Heart left ventricle (tissue), 16 donors: ENCODE measurements around the gene RGS18. TPM values are rescaled to one million over a fixed set of nuclear protein-coding genes. Genes with fewer than 3 reads are reported as not detected.

ENCODE experiments used
- ATAC-seq, 4 donors: fragments of 200-7000 bp; cut with Tn5 transposase; one replicate each; pipeline ENCODE4 v1.9.1; 2020 to 2022; ENCODE audit warnings: moderate library complexity in 4 of 4, mild to moderate bottlenecking in 3 of 4, moderate number of reproducible peaks in 1 of 4
- DNase-seq, 5 donors: peaks; one replicate each; pipeline ENCODE4 v3.0.0-alpha.2; 2020
- H3K27ac ChIP-seq, 12 donors: fragments of 200-600 bp; sonication (generic) in 4 of 12; one replicate each; pipeline versions ENCODE4 v1.5.0 to v1.8.0; 2016 to 2022; ENCODE audit warnings: mild to moderate bottlenecking in 2 of 12
- H3K27me3 ChIP-seq, 9 donors: fragments of 200-600 bp; sonication (generic) in 2 of 9; one replicate each; pipeline versions ENCODE4 v1.5.1 to v1.8.0; 2016 to 2022; ENCODE audit warnings: mild to moderate bottlenecking in 3 of 9
- H3K36me3 ChIP-seq, 9 donors: fragments of 200-600 bp; sonication (generic) in 2 of 9; one replicate each; pipeline versions ENCODE4 v1.5.0 to v1.8.0; 2018 to 2022; ENCODE audit warnings: mild to moderate bottlenecking in 2 of 9
- H3K4me1 ChIP-seq, 12 donors: fragments of 200-600 bp; sonication (generic) in 4 of 12; one replicate each; pipeline versions ENCODE4 v1.5.0 to v1.8.0; 2016 to 2022; ENCODE audit warnings: mild to moderate bottlenecking in 3 of 12
- H3K4me3 ChIP-seq, 12 donors: fragments of 200-600 bp; sonication (generic) in 4 of 12; one replicate each; pipeline versions ENCODE4 v1.5.0 to v1.8.0; 2017 to 2022; ENCODE audit warnings: mild to moderate bottlenecking in 9 of 12, moderate library complexity in 4 of 12
- H3K9me3 ChIP-seq, 12 donors: fragments of 200-600 bp; sonication (generic) in 4 of 12; one replicate each; pipeline versions ENCODE4 v1.5.0 to v1.8.0; 2016 to 2022; ENCODE audit warnings: mild to moderate bottlenecking in 1 of 12
- CTCF ChIP-seq, 12 donors: fragments of 200-600 bp; sonication (generic) in 4 of 12; IDR thresholded peaks; one replicate each; pipeline versions ENCODE4 v1.5.0 to v1.8.0; 2018 to 2022; ENCODE audit warnings: antibody characterized with exemption in 12 of 12, mild to moderate bottlenecking in 5 of 12
- POLR2A ChIP-seq, 2 donors: fragments of 450-650 bp; IDR thresholded peaks; one replicate each; pipeline ENCODE4 v1.6.1; 2017; ENCODE audit warnings: antibody characterized with exemption in 2 of 2, mild to moderate bottlenecking in 2 of 2, moderate library complexity in 2 of 2
- WGBS, 4 donors: extraction: QIAGEN DNeasy Blood & Tissue Kit in 2 of 4; methylation state at CpG; one replicate each; pipeline versions ENCODE4 v1.1.5 to v1.1.7; 2013 to 2018; 5-methylcytosine and 5-hydroxymethylcytosine counted together
- intact Hi-C, 10 donors: fragments of 100-400 bp; cut with DNase I; formaldehyde crosslinking; loops; one replicate each; pipeline versions ENCODE4 v1.11.1 to v1.14.2; 2022
- polyA plus RNA-seq, 2 donors: library from polyadenylated mRNA; stranded (reverse); fragments of 200-250 nt; gene quantifications; one replicate each; pipeline ENCODE4 v1.2.3, GENCODE V29; 2013
- total RNA-seq, 9 donors: library from RNA; depleted of rRNA in 2 of 9; stranded (reverse); fragments of >200 nt in 2 of 9; fragmentation: NEBNext Ultra II Directional in 3 of 9; extraction: Animal tissue kit (Norgen Biotek cat#: 25700) in 3 of 9; gene quantifications; one replicate each; pipeline versions ENCODE4 v1.1.0 to v1.2.4, GENCODE V29; 2016 to 2023
- donor health status: ischemic (EF 13 %, LVEDD 7.1; RV severe dilation, severe dysfunction).
- donor health status: healthy with polysubstance abuse.
- donor health status: DM: no; HTN: yes; CAD: no.
- donor health status: DM: no; HTN: no; CAD: no.
- donor health status: ischemic (EF 25% LVEDD 6.9; RV normal size, moderate dysfunction).
- donor health status: ischemic (EF 25% LVEDD 5.7; RV mildly dilated, moderate dysfunction).
- donor health status: healthy.
- donor health status: DM: yes; HTN: yes; CAD: no.
- donor health status: ischemic (EF 35%, LVEDD 5.7; RV mildly dilated, moderate dysfunction).
- donor health status: nonischemic (EF 11% LVEDD 7.7; RV severe dilation, severe dysfunction).
- donor health status: DM: yes; HTN: yes; CAD: no.
- donor health status: PGD.
- donor health status: ischemic (EF 29% LVEDD 5.4; RV normal size, mild dysfunction).
- donor health status: nonischemic (EF 23%, LVEDD 6.1; RV moderate dilation, normal function).

Gene RGS18
- total and polyA plus RNA-seq, 11 donors: 0.22 to 5.4 (median 0.69) TPM

DNA sequence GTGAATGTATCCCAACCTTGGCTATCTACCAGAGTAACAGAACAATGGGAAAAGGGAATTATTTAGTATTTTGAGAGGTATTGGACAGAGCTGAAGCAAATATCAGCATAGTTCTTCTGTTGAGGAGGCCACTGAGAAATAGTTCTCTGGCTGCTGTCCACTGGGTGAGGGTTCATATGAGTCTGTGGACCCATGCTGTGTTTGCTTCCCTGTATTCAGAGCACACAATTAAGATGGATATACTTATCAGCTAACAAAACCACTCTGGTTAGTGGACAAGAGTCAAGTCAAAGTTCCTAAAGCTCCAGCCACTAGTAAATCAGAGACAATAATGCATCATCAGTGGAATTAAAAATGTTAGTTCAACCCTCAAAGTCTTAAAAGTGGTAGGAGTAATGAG lies 66.1 kb downstream of the RGS18 start:
- Histone ChIP-seq H3K27ac (no peak overlapping the region), H3K4me3 (no peak overlapping the region), H3K27me3 (no peaks in the 10 kb centered on the region), H3K36me3 (no peaks in the 10 kb centered on the region), H3K4me1 (no peaks in the 10 kb centered on the region), H3K9me3 (peaks cover 0 to 12% (median 0%) of the 10 kb centered on the region in 12 donors)
- intact Hi-C loops: no loop called here
- ATAC-seq (no peak), DNase-seq (no peak)
- TF ChIP-seq CTCF (IDR thresholded peaks at IDR 0.05) (no peak), POLR2A (IDR thresholded peaks at IDR 0.05) (no peak)

DNA sequence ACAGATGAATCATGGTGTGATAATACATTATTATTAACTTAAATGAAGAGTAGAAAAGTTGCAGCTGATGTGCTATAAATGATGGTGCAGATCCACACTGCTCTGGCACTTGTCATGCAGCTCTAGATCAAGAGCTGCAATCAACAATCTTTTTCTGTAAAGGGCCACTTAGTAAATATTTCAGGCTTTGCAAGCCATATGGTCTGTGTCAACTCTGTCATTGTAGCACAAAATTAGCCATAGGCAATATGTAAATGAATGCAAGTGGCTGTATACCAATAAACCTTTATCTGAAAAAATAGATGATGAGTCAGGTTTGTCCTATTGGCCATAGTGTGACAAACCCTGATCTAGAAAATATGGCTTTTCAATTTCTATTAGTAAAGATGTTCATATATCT lies 66.6 kb downstream of the RGS18 start:
- Histone ChIP-seq H3K9me3 (peaks cover 0 to 12% (median 0%) of the 10 kb centered on the region in 12 donors), H3K27ac (no peak overlapping the region), H3K4me1 (no peaks in the 10 kb centered on the region), H3K27me3 (no peaks in the 10 kb centered on the region), H3K4me3 (no peak overlapping the region), H3K36me3 (no peaks in the 10 kb centered on the region)
- ATAC-seq (no peak), DNase-seq (no peak)
- intact Hi-C loops: no loop called here
- TF ChIP-seq CTCF (IDR thresholded peaks at IDR 0.05) (no peak), POLR2A (IDR thresholded peaks at IDR 0.05) (no peak)

DNA sequence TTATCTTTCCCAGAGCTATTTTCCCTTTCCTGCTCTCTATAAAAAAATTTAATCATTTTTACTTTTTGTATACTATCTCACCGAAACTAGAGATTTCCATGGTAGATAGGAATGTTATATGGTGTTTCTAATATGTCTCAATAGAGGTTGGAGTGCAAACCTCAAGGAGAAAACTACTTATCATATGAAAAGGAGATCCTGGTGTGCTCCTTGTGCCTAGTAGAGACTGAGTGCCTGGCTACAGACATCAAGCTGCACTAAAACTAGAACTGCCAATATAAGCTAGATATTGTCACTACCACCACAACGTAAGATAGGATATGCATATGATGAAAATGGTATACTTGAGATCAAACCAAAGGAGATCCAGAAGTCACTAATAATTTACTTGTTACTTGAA lies 67.0 kb downstream of the RGS18 start:
- H3K27ac ChIP-seq: no peak overlapping the region
- peaks cover 0 to 12% (median 0%) of the 10 kb centered on the region in 12 donors for H3K9me3 ChIP-seq
- intact Hi-C loops: no loop called here
- no peak overlapping the region for H3K4me3 ChIP-seq
- DNase-seq: no peak
- no peak for ATAC-seq
- no peaks in the 10 kb centered on the region for H3K27me3 ChIP-seq
- 77 to 85% (median 84%) methylated on average over 2 of the region's 2 CpGs for WGBS, 4 donors
- H3K4me1 ChIP-seq: no peaks in the 10 kb centered on the region
- no peaks in the 10 kb centered on the region for H3K36me3 ChIP-seq
- no peak for TF ChIP-seq POLR2A (IDR thresholded peaks at IDR 0.05)
- TF ChIP-seq CTCF (IDR thresholded peaks at IDR 0.05): no peak

GRCh38 chr1:192225703-192226102 lies 67.4 kb downstream of the RGS18 start:
- no peak for TF ChIP-seq POLR2A (IDR thresholded peaks at IDR 0.05)
- no peak for TF ChIP-seq CTCF (IDR thresholded peaks at IDR 0.05)
- no peak overlapping the region for H3K4me3 ChIP-seq
- ATAC-seq: no peak
- H3K36me3 ChIP-seq: no peaks in the 10 kb centered on the region
- intact Hi-C loops: no loop called here
- DNase-seq: no peak
- no peaks in the 10 kb centered on the region for H3K4me1 ChIP-seq
- WGBS, 4 donors: 65 to 75% (median 69%) methylated on average over 3 of the region's 3 CpGs
- peaks cover 0 to 10% (median 0%) of the 10 kb centered on the region in 12 donors for H3K9me3 ChIP-seq
- H3K27me3 ChIP-seq: no peaks in the 10 kb centered on the region
- H3K27ac ChIP-seq: no peak overlapping the region
